Panc1 (cell line): ENCODE results near the gene LARP4B. TPM values are rescaled to one million over a fixed set of nuclear protein-coding genes. Genes with fewer than 3 reads are reported as not detected.

Experiments
- ATAC-seq: fragments of 200-7000 bp; cut with Tn5 transposase; 2 replicates; pipeline ENCODE4 v1.9.1; 2020; ENCODE audit warnings: mild to moderate bottlenecking, moderate library complexity
- BruUV-seq: library from RNA; stranded (reverse); fragments of 400-500 nt; replicated peaks from 2 replicates; lab custom pipeline; 2021; lab: Mats Ljungman, UMichigan
- CTCF ChIA-PET: fragments of 300-600 bp; sonication (Branson Sonifier 250); formaldehyde crosslinking; loops from one replicate; lab custom pipeline; 2022; ENCODE audit warnings: antibody characterized with exemption; lab: Charles Lee
- POLR2A ChIA-PET: fragments of 300-600 bp; sonication (Branson Sonifier 250); formaldehyde crosslinking; loops from one replicate; lab custom pipeline; 2022; ENCODE audit warnings: antibody characterized with exemption; lab: Charles Lee
- DNase-seq: peaks from one replicate; pipeline ENCODE4 v3.0.0-alpha.2; 2010; ENCODE audit warnings: low read depth, low spot score
- H3K27ac ChIP-seq: 2 replicates; pipeline ENCODE4 v1.5.1; 2011; ENCODE audit warnings: mild to moderate bottlenecking, low read length, inconsistent platforms
- H3K27me3 ChIP-seq: fragments of 200-500 bp; sonication (Bioruptor generic); 2 replicates; pipeline ENCODE4 v1.6.0; 2014; ENCODE audit warnings: low read length, inconsistent platforms; ENCODE audit not compliant: control insufficient read depth, insufficient read depth
- H3K36me3 ChIP-seq: fragments of 200-500 bp; sonication (Bioruptor generic); 2 replicates; pipeline ENCODE4 v1.5.1; 2014; ENCODE audit warnings: inconsistent platforms, mild to moderate bottlenecking, low read length, moderate library complexity; ENCODE audit not compliant: control insufficient read depth, insufficient read depth
- H3K4me1 ChIP-seq: 2 replicates; pipeline ENCODE4 v1.5.1; 2011; ENCODE audit warnings: inconsistent platforms, mild to moderate bottlenecking, low read length, moderate library complexity; ENCODE audit not compliant: control insufficient read depth, insufficient read depth
- H3K4me3 ChIP-seq, 2 experiments: 2 replicates each; pipeline ENCODE4 v1.5.1; 2011 to 2012; ENCODE audit warnings: low read depth in 2 of 2, low read length in 2 of 2, mild to moderate bottlenecking in 2 of 2, inconsistent platforms in 1 of 2, moderate library complexity in 1 of 2
- H3K9me3 ChIP-seq: fragments of 200-500 bp; sonication (Bioruptor generic); 2 replicates; pipeline ENCODE4 v1.5.1; 2014; ENCODE audit warnings: low read depth, mild to moderate bottlenecking, inconsistent platforms, low read length, moderate library complexity; ENCODE audit not compliant: control insufficient read depth, insufficient read depth
- CTCF ChIP-seq: fragments of 450-650 bp; IDR thresholded peaks from 2 replicates; pipeline ENCODE4 v1.5.1; 2017; ENCODE audit warnings: mild to moderate bottlenecking
- POLR2AphosphoS5 ChIP-seq: IDR thresholded peaks from 2 replicates; pipeline ENCODE4 v1.6.1; 2012; ENCODE audit warnings: mild to moderate bottlenecking, low read depth, low read length, moderate library complexity
- SIN3A ChIP-seq: IDR thresholded peaks from 2 replicates; pipeline ENCODE4 v1.6.1; 2012; ENCODE audit warnings: low read depth, mild to moderate bottlenecking, low read length, moderate library complexity, borderline replicate concordance; ENCODE audit not compliant: insufficient read depth
- TCF7L2 ChIP-seq: IDR thresholded peaks from 2 replicates; pipeline ENCODE4 v1.6.1; 2011; ENCODE audit warnings: mild to moderate bottlenecking, low read depth, low read length, inconsistent platforms
- in situ Hi-C: cut with HindIII; loops from 2 replicates; pipeline ENCODE4 v1.10.0; 2016; ENCODE audit warnings: low sequenced_read_pairs, low pct_unique_long_range_greater_than_20kb
- intact Hi-C: fragments of 100-400 bp; cut with micrococcal nuclease; formaldehyde crosslinking; loops from one replicate; pipeline ENCODE4 v1.10.0; 2022; ENCODE audit not compliant: unreplicated experiment
- total RNA-seq: library from RNA; stranded (reverse); gene quantifications from one replicate; pipeline ENCODE4 v1.2.1, GENCODE V29; 2021; ENCODE audit not compliant: unreplicated experiment
- TF ChIP-seq, protein P1 (sequence below), 2 experiments: IDR thresholded peaks; 2 replicates each; pipeline ENCODE4 v1.6.1; 2011 to 2012; ENCODE audit warnings: low read depth in 2 of 2, control low read depth in 1 of 2, low read length in 1 of 2, mild to moderate bottlenecking in 1 of 2, moderate library complexity in 1 of 2; ENCODE audit not compliant: insufficient read depth in 1 of 2

The LARP4B gene
- total RNA-seq, 1 experiment from 2014 or later: 87.0 TPM

DNA sequence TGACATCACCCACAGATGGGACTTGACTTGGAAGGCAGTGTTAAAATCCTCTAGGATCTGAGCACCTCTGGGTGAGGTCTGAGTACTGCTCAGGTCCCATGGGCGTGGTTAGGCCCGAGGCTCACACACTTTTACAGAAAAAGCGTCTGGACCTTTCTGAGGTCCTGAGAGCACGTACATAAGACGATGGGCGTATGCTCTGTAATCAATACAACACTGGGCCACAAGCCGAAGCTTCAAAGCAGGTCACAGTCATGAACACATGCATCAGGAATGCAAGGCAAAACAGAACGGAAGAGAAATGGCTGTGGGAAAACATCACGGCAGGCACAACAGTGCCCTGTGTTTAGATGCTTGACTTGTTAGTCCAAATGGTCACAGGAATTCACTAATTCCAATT lies 112.2 kb downstream of the LARP4B start:
- no peaks in the 10 kb centered on the region for H3K9me3 ChIP-seq
- no peaks in the 10 kb centered on the region for H3K4me1 ChIP-seq
- ChIA-PET CTCF (no interaction called here), POLR2A (no interaction called here)
- intact Hi-C loops: no loop called here
- DNase-seq (no peak), ATAC-seq (no peak)
- BruUV-seq: no TSS peak
- H3K4me3 ChIP-seq: no peak overlapping the region
- peaks cover 9% of the 10 kb centered on the region for H3K36me3 ChIP-seq
- H3K27ac ChIP-seq: no peak overlapping the region
- TF ChIP-seq CTCF (no peak), TCF7L2 (no peak)
- H3K27me3 ChIP-seq: no peaks in the 10 kb centered on the region
- in situ Hi-C loops: no loop called here

DNA sequence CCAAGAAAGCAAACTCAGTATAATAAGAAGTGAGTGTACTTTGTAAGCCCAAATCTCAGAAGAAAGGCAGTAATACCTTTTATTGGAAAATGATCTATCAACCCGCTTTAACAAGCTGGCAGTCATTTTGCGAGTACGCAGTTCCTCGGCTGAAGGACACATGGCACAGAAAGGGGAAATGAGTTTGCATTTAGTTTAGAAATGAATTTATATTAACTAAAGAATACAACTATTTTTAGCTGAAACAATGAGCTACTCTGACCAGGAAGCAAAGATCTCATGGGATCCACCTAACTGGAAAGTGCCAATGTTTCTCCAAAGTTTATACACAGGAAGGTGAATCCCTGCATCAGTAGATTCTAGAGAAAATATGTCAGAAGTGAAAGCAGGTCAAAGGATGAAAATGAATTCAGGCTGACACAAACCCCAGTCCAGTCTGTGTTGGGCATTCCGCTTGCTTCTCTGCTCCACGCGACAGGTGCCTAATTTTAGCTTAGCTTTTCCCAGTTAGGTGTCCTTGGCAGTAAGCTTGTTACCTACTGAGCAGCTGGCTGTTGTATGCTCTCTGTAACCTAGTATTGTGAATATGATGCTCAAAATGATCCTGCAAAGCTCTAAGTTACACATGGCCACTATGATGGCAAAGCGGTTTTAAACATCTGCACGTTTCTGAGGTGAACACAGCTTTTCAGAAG lies 112.8 kb downstream of the LARP4B start:
- ATAC-seq (no peak), DNase-seq (no peak)
- ChIA-PET CTCF (no interaction called here), POLR2A (no interaction called here)
- no peaks in the 10 kb centered on the region for H3K4me1 ChIP-seq
- H3K36me3 ChIP-seq: peaks cover 9% of the 10 kb centered on the region
- TF ChIP-seq SIN3A: no peak
- intact Hi-C loops: no loop called here
- no peaks in the 10 kb centered on the region for H3K9me3 ChIP-seq
- H3K4me3 ChIP-seq: no peak overlapping the region
- H3K27me3 ChIP-seq: no peaks in the 10 kb centered on the region
- in situ Hi-C loops: no loop called here
- no TSS peak for BruUV-seq
- no peak overlapping the region for H3K27ac ChIP-seq

DNA sequence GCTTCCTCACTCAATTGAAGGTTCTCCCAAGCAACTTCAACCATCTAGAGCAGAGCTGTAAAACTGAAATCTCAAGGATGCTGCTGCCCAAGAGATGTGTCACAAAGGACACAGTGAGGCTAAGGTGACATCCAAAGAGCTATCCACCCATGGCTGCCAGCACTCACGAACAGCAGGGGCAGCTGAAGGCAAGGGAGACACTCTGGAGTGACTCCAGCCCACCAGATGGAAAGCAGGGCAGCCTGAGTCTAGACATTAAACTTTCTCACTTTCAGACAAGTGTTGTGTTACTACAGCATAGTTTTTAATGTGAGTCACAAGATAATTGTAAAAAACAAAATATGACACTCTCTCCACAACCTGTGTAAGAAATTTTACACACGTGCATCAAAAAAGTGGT lies 113.5 kb downstream of the LARP4B start:
- ATAC-seq (no peak), DNase-seq (no peak)
- ChIA-PET CTCF (no interaction called here), POLR2A (interaction anchor here (0.6 kb wide), 1 partner anchor 308 kb away, joined by 3 read pairs; no protein-coding TSS in a partner anchor)
- intact Hi-C loops: no loop called here
- H3K36me3 ChIP-seq: peaks cover 9% of the 10 kb centered on the region
- no peaks in the 10 kb centered on the region for H3K9me3 ChIP-seq
- TF ChIP-seq CTCF: no peak
- TF ChIP-seq SIN3A: no peak
- TF ChIP-seq, protein P1, sequence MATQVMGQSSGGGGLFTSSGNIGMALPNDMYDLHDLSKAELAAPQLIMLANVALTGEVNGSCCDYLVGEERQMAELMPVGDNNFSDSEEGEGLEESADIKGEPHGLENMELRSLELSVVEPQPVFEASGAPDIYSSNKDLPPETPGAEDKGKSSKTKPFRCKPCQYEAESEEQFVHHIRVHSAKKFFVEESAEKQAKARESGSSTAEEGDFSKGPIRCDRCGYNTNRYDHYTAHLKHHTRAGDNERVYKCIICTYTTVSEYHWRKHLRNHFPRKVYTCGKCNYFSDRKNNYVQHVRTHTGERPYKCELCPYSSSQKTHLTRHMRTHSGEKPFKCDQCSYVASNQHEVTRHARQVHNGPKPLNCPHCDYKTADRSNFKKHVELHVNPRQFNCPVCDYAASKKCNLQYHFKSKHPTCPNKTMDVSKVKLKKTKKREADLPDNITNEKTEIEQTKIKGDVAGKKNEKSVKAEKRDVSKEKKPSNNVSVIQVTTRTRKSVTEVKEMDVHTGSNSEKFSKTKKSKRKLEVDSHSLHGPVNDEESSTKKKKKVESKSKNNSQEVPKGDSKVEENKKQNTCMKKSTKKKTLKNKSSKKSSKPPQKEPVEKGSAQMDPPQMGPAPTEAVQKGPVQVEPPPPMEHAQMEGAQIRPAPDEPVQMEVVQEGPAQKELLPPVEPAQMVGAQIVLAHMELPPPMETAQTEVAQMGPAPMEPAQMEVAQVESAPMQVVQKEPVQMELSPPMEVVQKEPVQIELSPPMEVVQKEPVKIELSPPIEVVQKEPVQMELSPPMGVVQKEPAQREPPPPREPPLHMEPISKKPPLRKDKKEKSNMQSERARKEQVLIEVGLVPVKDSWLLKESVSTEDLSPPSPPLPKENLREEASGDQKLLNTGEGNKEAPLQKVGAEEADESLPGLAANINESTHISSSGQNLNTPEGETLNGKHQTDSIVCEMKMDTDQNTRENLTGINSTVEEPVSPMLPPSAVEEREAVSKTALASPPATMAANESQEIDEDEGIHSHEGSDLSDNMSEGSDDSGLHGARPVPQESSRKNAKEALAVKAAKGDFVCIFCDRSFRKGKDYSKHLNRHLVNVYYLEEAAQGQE (IDR thresholded peaks at IDR 0.05; ENCODE audit: insufficient read depth in 1 of 2, low read depth in 2 of 2, low read length in 1 of 2): no peak
- TF ChIP-seq POLR2AphosphoS5: no peak
- no peak for TF ChIP-seq TCF7L2
- H3K27ac ChIP-seq: no peak overlapping the region
- no TSS peak for BruUV-seq
- no peak overlapping the region for H3K4me3 ChIP-seq
- in situ Hi-C loops: no loop called here
- H3K27me3 ChIP-seq: no peaks in the 10 kb centered on the region
- H3K4me1 ChIP-seq: no peaks in the 10 kb centered on the region
